ENCODE results near the gene DSG2.
"Not testable (repeated sequence)": the region's sequence is repeated elsewhere in the genome, so short reads cannot be mapped to it uniquely, and the experiment has no call there.

Gene DSG2

DNA sequence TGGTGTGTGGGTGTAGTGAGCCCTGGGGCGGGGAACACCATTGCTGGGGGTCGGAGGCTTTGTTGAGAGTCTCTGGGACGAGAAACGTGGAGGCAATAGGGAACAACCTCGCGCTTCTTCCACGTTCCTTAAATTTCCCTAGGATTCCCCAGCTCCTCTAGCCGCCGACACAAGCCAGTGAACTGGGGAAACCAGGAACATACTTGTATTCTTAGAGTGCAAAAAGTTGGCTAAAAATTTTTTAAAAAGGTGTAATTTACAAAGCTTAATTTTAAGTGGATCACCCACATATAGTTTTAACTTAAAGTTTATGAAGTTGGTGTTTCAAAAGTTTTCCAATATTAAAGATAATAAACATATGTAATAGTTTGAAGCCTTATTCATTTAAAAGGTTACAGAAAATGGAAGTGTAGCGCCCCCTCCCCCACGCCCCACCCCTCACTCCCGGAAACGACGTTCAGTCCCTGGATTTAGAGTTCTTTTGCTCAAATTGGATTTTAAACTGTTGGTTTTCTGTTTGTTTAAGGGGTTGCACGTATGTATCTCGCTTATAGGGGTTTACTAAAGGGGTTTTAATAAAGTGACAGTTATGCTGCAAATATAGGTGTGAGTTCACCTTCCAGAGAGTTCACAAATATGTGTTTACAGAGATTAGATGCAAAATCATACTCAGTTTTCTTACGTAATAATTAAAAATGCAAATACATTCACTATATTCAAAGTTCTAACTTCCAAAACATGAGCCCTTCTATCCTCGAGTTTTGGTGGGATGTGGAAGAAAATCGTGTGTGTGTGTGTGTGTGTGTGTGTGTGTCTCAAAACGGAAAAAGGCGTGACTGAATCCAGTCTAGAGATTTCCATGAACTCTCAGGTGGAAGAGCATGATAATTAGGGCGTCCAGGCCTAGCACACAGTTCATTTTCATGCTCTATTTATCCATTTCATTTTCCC lies 872 bp downstream of the DSG2 start:
- Histone ChIP-seq H3K4me1 (ENCODE audit: control insufficient read depth, insufficient read depth, low read length) (peaks cover 8% of the 10 kb centered on the region), H3K9me3 (ENCODE audit: control insufficient read depth, low read length) (no peaks in the 10 kb centered on the region), H3K36me3 (ENCODE audit: control insufficient read depth, insufficient read depth, low read length) (no peaks in the 10 kb centered on the region), H3K4me3 (ENCODE audit: insufficient read depth, low read depth, low read length) (peak overlapping the region; percentile 95), H3K27me3 (ENCODE audit: control insufficient read depth, insufficient read depth, low read length, poor library complexity, severe bottlenecking) (peaks cover 28% of the 10 kb centered on the region), H3K27ac (ENCODE audit: insufficient read depth, low read depth, low read length, poor library complexity, severe bottlenecking) (no peak overlapping the region)
- 3 to 5% methylated on average over 21 of the region's 22 CpGs for WGBS, 2 experiments

DNA sequence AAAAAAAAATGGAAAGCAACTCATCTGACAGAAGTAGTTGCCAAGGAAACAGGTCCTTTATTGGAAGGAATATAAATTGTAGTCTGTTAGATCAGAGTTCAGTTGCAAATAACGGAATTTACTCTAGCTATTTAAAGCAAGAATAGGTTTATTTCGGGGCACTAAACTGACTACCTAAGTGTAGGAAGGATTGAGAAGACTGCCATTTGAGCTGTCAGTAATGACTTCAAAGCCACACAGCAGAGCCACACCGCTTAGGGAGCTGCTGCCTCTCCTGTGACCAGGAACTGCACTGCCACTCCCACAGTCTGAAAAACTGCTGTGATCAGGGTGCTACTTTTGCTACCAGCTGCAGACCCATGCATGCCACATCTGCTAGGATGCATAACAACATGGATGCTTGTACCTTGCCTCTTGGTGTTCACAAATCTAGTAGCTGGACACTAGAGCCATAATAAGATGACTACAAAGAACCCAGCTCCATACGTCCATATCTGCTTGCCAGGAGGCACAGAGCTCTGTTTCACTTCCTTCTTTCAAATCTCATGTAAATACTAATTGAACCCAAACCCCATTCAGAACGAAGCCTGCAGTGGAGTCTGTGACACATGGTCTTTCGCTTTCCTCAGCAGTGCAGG lies 2.2 kb downstream of the DSG2 start:
- Histone ChIP-seq H3K4me3 (ENCODE audit: insufficient read depth, low read depth, low read length) (no peak overlapping the region), H3K27ac (ENCODE audit: insufficient read depth, low read depth, low read length, poor library complexity, severe bottlenecking) (no peak overlapping the region), H3K9me3 (ENCODE audit: control insufficient read depth, low read length) (no peaks in the 10 kb centered on the region), H3K36me3 (ENCODE audit: control insufficient read depth, insufficient read depth, low read length) (no peaks in the 10 kb centered on the region), H3K4me1 (ENCODE audit: control insufficient read depth, insufficient read depth, low read length) (peaks cover 8% of the 10 kb centered on the region), H3K27me3 (ENCODE audit: control insufficient read depth, insufficient read depth, low read length, poor library complexity, severe bottlenecking) (peaks cover 28% of the 10 kb centered on the region)
- 74 to 75% methylated on average over 6 of the region's 6 CpGs for WGBS, 2 experiments

GRCh38 chr18:31503011-31503410 lies 5.0 kb downstream of the DSG2 start:
- peaks cover 7% of the 10 kb centered on the region for H3K27me3 ChIP-seq (ENCODE audit: control insufficient read depth, insufficient read depth, low read length, poor library complexity, severe bottlenecking)
- H3K9me3 ChIP-seq (ENCODE audit: control insufficient read depth, low read length): no peaks in the 10 kb centered on the region
- no peak overlapping the region for H3K27ac ChIP-seq (ENCODE audit: insufficient read depth, low read depth, low read length, poor library complexity, severe bottlenecking)
- no peak overlapping the region for H3K4me3 ChIP-seq (ENCODE audit: insufficient read depth, low read depth, low read length)
- WGBS, 2 experiments: 96 to 97% methylated on average over 4 of the region's 4 CpGs
- no peaks in the 10 kb centered on the region for H3K36me3 ChIP-seq (ENCODE audit: control insufficient read depth, insufficient read depth, low read length)
- peaks cover 8% of the 10 kb centered on the region for H3K4me1 ChIP-seq (ENCODE audit: control insufficient read depth, insufficient read depth, low read length)

DNA sequence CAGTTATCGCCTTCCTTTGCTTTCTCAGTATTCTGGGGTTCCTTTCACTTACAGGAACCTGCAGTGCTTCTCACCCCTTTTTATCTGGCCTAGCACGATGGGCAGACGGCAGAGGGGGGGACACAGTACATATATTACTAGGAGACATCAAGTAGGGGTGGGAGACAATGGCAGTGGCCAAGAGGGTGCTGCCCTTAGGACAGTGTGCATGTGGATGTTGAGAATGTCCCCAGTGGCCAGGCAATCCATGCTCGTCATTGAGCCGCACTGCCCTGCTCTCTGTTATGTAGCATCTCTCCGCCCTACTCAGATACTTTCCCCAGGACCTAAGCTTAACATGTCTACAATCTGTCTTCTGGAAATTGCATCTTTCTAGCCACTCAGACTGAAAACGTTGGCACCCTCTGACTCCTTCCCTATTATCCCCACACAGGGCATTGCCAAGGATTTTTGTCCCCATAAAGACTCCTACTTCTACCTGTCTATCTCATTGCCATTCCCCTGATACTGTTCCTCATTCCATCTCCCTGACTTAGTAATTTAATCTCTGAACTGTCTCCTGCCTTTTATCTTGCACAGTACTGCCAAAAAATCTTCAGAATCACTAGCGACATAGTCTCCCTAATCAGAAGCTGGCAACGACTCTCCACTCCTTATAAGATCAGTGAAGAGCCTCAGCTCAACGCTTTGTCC lies 6.6 kb downstream of the DSG2 start:
- Histone ChIP-seq H3K36me3 (ENCODE audit: control insufficient read depth, insufficient read depth, low read length) (no peaks in the 10 kb centered on the region), H3K4me1 (ENCODE audit: control insufficient read depth, insufficient read depth, low read length) (peaks cover 8% of the 10 kb centered on the region), H3K4me3 (ENCODE audit: insufficient read depth, low read depth, low read length) (no peak overlapping the region), H3K9me3 (ENCODE audit: control insufficient read depth, low read length) (no peaks in the 10 kb centered on the region), H3K27me3 (ENCODE audit: control insufficient read depth, insufficient read depth, low read length, poor library complexity, severe bottlenecking) (no peaks in the 10 kb centered on the region), H3K27ac (ENCODE audit: insufficient read depth, low read depth, low read length, poor library complexity, severe bottlenecking) (no peak overlapping the region)
- WGBS, 2 experiments: 93% methylated on average over 10 of the region's 10 CpGs

DNA sequence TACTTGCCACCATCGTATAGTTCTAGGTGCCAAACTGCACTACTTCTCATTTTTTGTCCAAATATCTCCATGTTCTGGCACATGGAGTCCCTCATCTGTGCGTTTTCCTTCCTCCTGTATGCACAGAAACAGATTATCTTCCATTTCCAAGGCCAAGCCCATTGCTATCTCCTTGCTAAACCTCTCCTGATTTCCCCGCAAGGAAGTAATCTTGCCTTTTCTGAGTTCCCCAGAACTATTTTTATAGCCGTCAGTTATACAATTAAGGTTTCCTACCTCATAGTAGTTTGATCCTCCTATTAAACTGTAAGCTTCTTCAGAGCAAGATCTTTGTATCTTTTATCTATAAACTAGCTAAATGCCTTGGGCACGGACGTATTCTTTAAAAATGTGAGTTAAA lies 7.2 kb downstream of the DSG2 start:
- no peaks in the 10 kb centered on the region for H3K36me3 ChIP-seq (ENCODE audit: control insufficient read depth, insufficient read depth, low read length)
- no peaks in the 10 kb centered on the region for H3K9me3 ChIP-seq (ENCODE audit: control insufficient read depth, low read length)
- peaks cover 4% of the 10 kb centered on the region for H3K4me1 ChIP-seq (ENCODE audit: control insufficient read depth, insufficient read depth, low read length)
- no peaks in the 10 kb centered on the region for H3K27me3 ChIP-seq (ENCODE audit: control insufficient read depth, insufficient read depth, low read length, poor library complexity, severe bottlenecking)
- 92 to 95% methylated on average over 6 of the region's 6 CpGs for WGBS, 2 experiments
- H3K4me3 ChIP-seq (ENCODE audit: insufficient read depth, low read depth, low read length): no peak overlapping the region
- H3K27ac ChIP-seq (ENCODE audit: insufficient read depth, low read depth, low read length, poor library complexity, severe bottlenecking): no peak overlapping the region

DNA sequence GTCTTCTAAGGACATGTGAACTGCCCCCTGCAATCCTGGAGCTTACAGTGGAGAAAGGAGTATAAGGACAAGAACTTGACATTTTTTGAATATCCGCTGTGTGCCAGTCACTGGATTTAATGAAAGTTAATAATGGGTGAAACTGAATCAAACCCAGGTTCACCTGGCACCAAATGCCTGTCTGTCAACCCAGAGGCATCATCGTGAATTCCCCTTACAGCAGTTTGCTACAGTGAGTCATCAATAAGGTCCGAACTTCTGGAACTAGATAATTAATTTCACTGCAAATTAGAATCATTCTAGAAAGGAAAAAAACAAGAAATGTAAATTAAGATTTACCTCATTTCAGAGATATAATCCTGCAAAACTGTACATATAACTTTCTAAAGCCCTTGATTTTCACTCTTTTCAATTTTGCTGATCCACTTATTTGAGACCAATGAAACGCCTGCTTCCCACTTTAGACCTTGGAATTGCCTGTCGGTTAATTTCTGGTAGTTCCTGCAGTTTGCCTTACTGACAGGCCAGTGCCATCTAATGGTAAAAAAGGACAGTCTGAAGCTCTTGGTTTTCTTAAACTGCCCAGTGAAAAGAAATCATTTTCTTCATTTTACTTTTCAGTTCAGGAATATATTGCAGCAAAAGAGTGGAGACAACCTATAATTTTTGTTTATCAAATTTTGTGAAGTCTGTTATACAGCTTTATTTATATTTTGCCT lies 8.2 kb downstream of the DSG2 start:
- WGBS, 2 experiments: 90% methylated on average over 5 of the region's 5 CpGs
- Histone ChIP-seq H3K9me3 (ENCODE audit: control insufficient read depth, low read length) (no peaks in the 10 kb centered on the region), H3K27me3 (ENCODE audit: control insufficient read depth, insufficient read depth, low read length, poor library complexity, severe bottlenecking) (no peaks in the 10 kb centered on the region), H3K4me1 (ENCODE audit: control insufficient read depth, insufficient read depth, low read length) (no peaks in the 10 kb centered on the region), H3K27ac (ENCODE audit: insufficient read depth, low read depth, low read length, poor library complexity, severe bottlenecking) (no peak overlapping the region), H3K36me3 (ENCODE audit: control insufficient read depth, insufficient read depth, low read length) (no peaks in the 10 kb centered on the region), H3K4me3 (ENCODE audit: insufficient read depth, low read depth, low read length) (no peak overlapping the region)

DNA sequence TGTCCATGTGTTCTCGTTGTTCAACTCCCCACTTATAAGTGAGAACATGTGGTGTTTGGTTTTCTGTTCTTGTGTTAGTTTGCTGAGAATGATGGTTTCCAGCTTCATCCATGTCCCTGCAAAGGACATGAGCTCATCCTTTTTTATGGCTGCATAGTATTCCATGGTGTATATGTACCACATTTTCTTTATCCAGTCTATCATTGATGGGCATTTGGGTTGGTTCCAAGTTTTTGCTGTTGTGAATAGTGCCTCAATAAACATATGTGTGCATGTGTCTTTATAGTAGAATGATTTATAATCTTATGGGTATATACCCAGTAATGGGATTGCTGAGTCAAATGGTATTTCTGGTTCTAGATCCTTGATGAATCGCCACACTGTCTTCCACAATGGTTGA lies 9.1 kb downstream of the DSG2 start:
- not testable (repeated sequence) for H3K9me3 ChIP-seq (ENCODE audit: control insufficient read depth, low read length)

DNA sequence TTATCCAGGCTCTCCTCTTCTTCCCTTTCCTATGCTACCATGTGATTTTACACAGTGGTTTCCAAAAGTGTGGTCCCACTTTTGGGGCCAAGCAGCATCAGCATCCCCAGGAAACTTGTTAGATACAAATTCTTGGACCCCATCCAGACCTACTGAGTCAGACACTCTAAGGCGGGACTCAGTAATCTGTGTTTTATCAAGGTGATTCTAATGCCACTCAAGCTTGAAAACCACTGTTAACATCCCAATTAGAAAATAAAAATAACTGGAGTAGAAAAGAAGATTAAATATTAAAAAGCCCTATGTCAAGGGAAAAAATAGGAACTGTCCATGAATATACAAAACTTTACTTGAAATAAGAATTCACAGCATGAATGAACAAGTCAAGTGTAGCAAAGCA lies 10.8 kb downstream of the DSG2 start:
- H3K9me3 ChIP-seq (ENCODE audit: control insufficient read depth, low read length): no peaks in the 10 kb centered on the region
- no peaks in the 10 kb centered on the region for H3K36me3 ChIP-seq (ENCODE audit: control insufficient read depth, insufficient read depth, low read length)
- H3K27me3 ChIP-seq (ENCODE audit: control insufficient read depth, insufficient read depth, low read length, poor library complexity, severe bottlenecking): no peaks in the 10 kb centered on the region
- 100% methylated on average over 1 of the region's 1 CpG for WGBS, 2 experiments
- H3K4me1 ChIP-seq (ENCODE audit: control insufficient read depth, insufficient read depth, low read length): no peaks in the 10 kb centered on the region
- no peak overlapping the region for H3K4me3 ChIP-seq (ENCODE audit: insufficient read depth, low read depth, low read length)
- H3K27ac ChIP-seq (ENCODE audit: insufficient read depth, low read depth, low read length, poor library complexity, severe bottlenecking): no peak overlapping the region

More for the DNA sequence above, 9.1 kb downstream of the DSG2 start:
- 92 to 100% methylated on average over 1 of the region's 2 CpGs for WGBS, 2 experiments
- H3K4me3 ChIP-seq (ENCODE audit: insufficient read depth, low read depth, low read length); H3K4me1 ChIP-seq (ENCODE audit: control insufficient read depth, insufficient read depth, low read length); H3K36me3 ChIP-seq (ENCODE audit: control insufficient read depth, insufficient read depth, low read length); H3K27ac ChIP-seq (ENCODE audit: insufficient read depth, low read depth, low read length, poor library complexity, severe bottlenecking); H3K27me3 ChIP-seq (ENCODE audit: control insufficient read depth, insufficient read depth, low read length, poor library complexity, severe bottlenecking): not testable (repeated sequence)

DNA sequence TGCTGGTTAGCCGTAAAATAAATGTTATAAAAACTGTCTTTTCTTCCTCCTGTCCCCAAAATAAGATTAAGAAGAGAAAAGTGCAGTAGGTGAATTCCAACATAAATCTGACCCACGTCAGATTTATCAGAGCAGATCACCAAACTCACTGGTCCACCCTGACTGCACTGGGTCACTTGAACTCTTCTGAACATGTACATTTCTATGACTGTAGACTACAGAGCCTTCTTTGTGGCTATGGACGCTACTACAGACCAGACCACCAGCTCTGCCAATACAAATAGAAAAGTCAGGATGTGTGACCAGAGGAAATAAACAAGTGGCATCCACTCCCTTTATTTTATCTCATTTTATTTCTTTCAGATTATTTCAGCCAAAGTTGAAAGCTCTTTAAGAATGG lies 11.6 kb downstream of the DSG2 start:
- no peaks in the 10 kb centered on the region for H3K27me3 ChIP-seq (ENCODE audit: control insufficient read depth, insufficient read depth, low read length, poor library complexity, severe bottlenecking)
- H3K4me3 ChIP-seq (ENCODE audit: insufficient read depth, low read depth, low read length): no peak overlapping the region
- no peaks in the 10 kb centered on the region for H3K4me1 ChIP-seq (ENCODE audit: control insufficient read depth, insufficient read depth, low read length)
- no peaks in the 10 kb centered on the region for H3K36me3 ChIP-seq (ENCODE audit: control insufficient read depth, insufficient read depth, low read length)
- no peak overlapping the region for H3K27ac ChIP-seq (ENCODE audit: insufficient read depth, low read depth, low read length, poor library complexity, severe bottlenecking)
- no peaks in the 10 kb centered on the region for H3K9me3 ChIP-seq (ENCODE audit: control insufficient read depth, low read length)
- WGBS, 2 experiments: 93 to 95% methylated on average over 3 of the region's 3 CpGs

- Histone ChIP-seq H3K4me3 (ENCODE audit: insufficient read depth, low read depth, low read length) (no peak overlapping the region), H3K27ac (ENCODE audit: insufficient read depth, low read depth, low read length, poor library complexity, severe bottlenecking) (no peak overlapping the region), H3K9me3 (ENCODE audit: control insufficient read depth, low read length) (no peaks in the 10 kb centered on the region), H3K4me1 (ENCODE audit: control insufficient read depth, insufficient read depth, low read length) (no peaks in the 10 kb centered on the region), H3K27me3 (ENCODE audit: control insufficient read depth, insufficient read depth, low read length, poor library complexity, severe bottlenecking) (no peaks in the 10 kb centered on the region), H3K36me3 (ENCODE audit: control insufficient read depth, insufficient read depth, low read length) (no peaks in the 10 kb centered on the region)
These were observed 12.3 kb downstream of the DSG2 start for GRCh38 chr18:31510319-31510718.
